ENCODE measurements around the gene CTDSPL2.

Gene CTDSPL2

DNA sequence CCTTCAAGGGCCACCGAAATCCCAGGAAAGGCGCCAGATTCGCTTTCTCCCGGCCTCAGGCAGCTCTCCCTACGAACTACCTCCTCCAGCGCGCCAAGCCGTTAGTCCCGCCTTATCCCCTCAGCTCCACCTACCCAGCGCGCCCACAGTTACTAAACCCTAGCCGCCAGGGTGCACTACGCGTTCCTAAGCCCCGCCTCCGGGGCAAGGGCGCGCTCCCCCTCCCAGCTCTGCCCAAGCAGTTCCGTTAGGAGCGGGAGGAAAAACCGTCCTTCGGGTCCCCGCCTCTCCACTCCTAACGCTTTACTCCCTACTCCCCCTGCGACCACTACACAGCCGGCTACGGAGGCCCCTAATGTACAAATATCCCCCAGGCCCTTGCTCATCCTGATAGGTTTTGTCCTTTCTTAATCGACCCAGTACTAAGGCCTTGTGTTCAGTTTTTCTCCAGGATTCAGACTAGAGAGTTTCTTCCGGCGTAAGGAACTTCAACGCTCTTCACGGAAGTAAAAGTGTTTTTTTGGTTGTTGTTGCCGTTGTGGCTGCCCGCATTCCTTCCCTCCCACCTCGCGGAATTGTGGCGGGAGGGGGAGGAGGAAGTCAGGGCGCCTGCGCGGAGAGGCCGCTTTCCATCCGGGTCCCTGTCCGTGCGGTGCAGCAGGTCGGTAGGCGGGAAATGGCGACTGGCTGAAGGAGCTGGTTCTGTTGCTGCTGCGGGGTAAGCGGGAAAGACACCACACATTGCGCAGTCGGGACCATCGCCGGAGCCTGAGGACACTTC, at the start of gene CTDSPL2:
CTDSPL2 (plus strand) TSS at position 655 of the 781 bp plus-strand sequence. CDS start 31,386 bp downstream, outside the sequence.
- H3K4me1 ChIP-seq (ENCODE audit: control insufficient read depth in 1 of 2, insufficient read depth in 2 of 2, low read length in 2 of 2), result peaks cover 14 to 24% of the 10 kb centered on the region in 2 donors
- H3K4me3 ChIP-seq (ENCODE audit: low read depth in 1 of 2, low read length in 2 of 2), result peak within 1 kb of the TSS; percentile 85 to 99
- H3K27me3 ChIP-seq (ENCODE audit: low read depth, low read length), result no peaks in the 10 kb centered on the region
- H3K36me3 ChIP-seq (ENCODE audit: control insufficient read depth in 1 of 2, insufficient read depth in 2 of 2, low read length in 2 of 2), result peaks cover 0 to 4% of the 10 kb centered on the region in 2 donors
- peak within 1 kb of the TSS; percentile 97 for H3K27ac ChIP-seq (ENCODE audit: low read length)
- no peaks in the 10 kb centered on the region for H3K9me3 ChIP-seq (ENCODE audit: control insufficient read depth in 1 of 2, low read length in 2 of 2)

DNA sequence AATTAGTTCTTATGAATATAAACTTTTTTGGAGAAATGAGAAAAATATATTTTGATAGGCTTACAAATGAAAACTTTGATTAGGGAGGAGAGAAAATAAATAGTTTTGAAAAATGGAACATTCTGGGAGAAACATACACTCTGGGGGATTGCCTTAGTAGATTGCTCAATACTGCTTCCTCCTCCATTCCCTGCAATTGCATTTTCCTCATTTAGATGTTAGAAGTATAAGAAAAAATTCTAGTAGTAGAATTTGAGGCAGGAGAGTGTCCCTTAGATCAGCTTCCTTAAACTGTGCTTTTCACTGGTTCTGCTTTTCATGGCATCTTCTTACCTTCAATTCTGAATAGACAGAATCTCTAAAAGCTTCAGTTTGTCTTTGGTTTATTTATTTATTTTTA, 46.2 kb upstream of the CTDSPL2 start:
- Histone ChIP-seq H3K4me1 (ENCODE audit: control insufficient read depth in 1 of 2, insufficient read depth in 2 of 2, low read length in 2 of 2) (no peaks in the 10 kb centered on the region), H3K27me3 (ENCODE audit: low read depth, low read length) (no peaks in the 10 kb centered on the region), H3K4me3 (ENCODE audit: low read depth in 1 of 2, low read length in 2 of 2) (no peak overlapping the region), H3K36me3 (ENCODE audit: control insufficient read depth in 1 of 2, insufficient read depth in 2 of 2, low read length in 2 of 2) (peaks cover 8 to 10% of the 10 kb centered on the region in 2 donors), H3K9me3 (ENCODE audit: control insufficient read depth in 1 of 2, low read length in 2 of 2) (no peaks in the 10 kb centered on the region), H3K27ac (ENCODE audit: low read length) (no peak overlapping the region)

DNA sequence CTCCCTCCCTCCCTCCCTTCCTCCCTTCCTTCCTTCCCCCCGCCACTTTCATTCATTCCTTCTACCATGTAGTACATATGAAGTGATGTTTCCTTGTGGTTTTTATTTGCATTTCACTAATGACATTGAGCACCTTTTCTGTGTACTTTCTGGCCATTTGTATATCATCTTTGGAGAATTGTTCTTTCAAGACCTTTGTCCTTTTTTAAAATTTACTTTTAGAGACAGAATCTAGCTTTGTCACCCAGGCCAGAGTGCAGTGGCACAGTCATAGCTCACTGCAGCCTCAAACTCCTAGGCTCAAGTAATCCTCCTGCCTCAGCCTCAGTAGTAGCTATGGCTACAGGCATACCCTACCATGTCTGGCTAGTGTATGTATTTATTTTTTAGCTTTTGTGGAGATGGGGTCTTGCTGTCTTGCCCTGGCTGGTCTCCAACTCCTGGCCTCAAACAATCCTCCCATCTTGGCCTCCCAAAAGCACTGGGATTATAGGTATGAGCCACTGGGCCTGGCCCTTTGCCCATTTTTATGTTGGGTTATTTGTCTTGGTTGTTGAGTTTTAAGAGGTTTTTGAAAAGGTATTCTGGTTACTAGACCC, 42.0 kb upstream of the CTDSPL2 start:
- Histone ChIP-seq H3K27me3 (ENCODE audit: low read depth, low read length) (no peaks in the 10 kb centered on the region), H3K4me1 (ENCODE audit: control insufficient read depth in 1 of 2, insufficient read depth in 2 of 2, low read length in 2 of 2) (no peaks in the 10 kb centered on the region), H3K27ac (ENCODE audit: low read length) (no peak overlapping the region), H3K36me3 (ENCODE audit: control insufficient read depth in 1 of 2, insufficient read depth in 2 of 2, low read length in 2 of 2) (peaks cover 0 to under 1% of the 10 kb centered on the region in 2 donors), H3K9me3 (ENCODE audit: control insufficient read depth in 1 of 2, low read length in 2 of 2) (no peaks in the 10 kb centered on the region), H3K4me3 (ENCODE audit: low read depth in 1 of 2, low read length in 2 of 2) (no peak overlapping the region)

DNA sequence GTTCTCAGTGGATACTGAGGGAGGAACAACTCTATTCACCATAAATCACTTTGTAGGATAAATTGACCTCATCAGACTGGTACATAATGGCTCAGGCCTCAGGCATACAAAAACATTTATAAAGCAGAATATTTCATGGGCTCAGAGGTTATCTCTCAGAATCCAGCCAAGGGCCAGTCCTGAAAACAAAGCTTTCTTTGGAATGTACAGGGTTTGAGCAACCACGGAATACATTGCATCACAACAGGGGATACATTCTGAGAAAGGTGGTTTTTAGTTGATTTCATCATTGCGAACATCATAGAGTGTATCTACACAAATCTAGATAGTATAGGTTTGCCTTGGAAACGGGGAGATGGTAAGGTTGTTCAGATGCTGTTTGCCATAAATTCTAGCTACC, 33.4 kb upstream of the CTDSPL2 start:
- H3K4me3 ChIP-seq (ENCODE audit: low read depth in 1 of 2, low read length in 2 of 2), result no peak overlapping the region
- H3K36me3 ChIP-seq (ENCODE audit: control insufficient read depth in 1 of 2, insufficient read depth in 2 of 2, low read length in 2 of 2), result no peaks in the 10 kb centered on the region
- H3K4me1 ChIP-seq (ENCODE audit: control insufficient read depth in 1 of 2, insufficient read depth in 2 of 2, low read length in 2 of 2), result no peaks in the 10 kb centered on the region
- no peak overlapping the region for H3K27ac ChIP-seq (ENCODE audit: low read length)
- H3K27me3 ChIP-seq (ENCODE audit: low read depth, low read length), result no peaks in the 10 kb centered on the region
- no peaks in the 10 kb centered on the region for H3K9me3 ChIP-seq (ENCODE audit: control insufficient read depth in 1 of 2, low read length in 2 of 2)

DNA sequence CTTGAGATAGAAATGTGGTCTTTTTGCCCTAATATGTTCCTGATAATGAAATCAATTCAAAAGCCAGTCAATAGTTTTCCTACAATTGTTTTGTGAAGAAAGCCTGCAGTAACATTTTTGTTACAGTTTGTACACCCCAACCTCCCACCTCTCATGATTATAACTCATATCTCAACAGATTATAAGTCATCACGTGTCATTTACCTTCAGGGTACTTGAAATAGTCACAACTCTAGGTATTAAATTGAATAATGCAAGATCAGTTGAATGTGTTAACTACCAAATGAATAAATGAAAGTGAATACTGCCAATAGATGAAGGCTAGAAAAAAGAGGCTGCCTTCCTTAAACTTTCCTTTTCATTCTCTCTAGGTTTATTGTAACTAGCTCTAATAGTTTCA, 32.9 kb upstream of the CTDSPL2 start:
- Histone ChIP-seq H3K4me3 (ENCODE audit: low read depth in 1 of 2, low read length in 2 of 2) (no peak overlapping the region), H3K36me3 (ENCODE audit: control insufficient read depth in 1 of 2, insufficient read depth in 2 of 2, low read length in 2 of 2) (no peaks in the 10 kb centered on the region), H3K27me3 (ENCODE audit: low read depth, low read length) (no peaks in the 10 kb centered on the region), H3K27ac (ENCODE audit: low read length) (no peak overlapping the region), H3K4me1 (ENCODE audit: control insufficient read depth in 1 of 2, insufficient read depth in 2 of 2, low read length in 2 of 2) (no peaks in the 10 kb centered on the region), H3K9me3 (ENCODE audit: control insufficient read depth in 1 of 2, low read length in 2 of 2) (no peaks in the 10 kb centered on the region)

DNA sequence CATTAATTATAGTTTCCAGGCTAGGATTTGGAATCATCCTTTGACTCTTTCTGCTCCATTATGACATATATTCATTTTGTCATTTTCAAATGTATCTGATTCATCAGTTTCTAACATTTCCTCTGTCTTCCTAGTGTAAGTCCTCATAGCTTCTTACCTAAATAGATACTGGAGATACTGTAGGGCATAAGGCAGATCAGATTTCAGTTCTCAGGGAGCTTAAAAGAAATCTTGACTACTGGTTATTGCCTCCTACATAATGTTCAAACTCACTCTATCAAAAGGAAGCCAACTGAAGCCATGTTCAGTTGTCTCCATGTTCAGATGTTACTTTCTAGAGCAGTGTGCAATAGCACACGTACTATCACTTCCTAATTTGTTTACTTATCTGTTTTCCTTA, 29.6 kb upstream of the CTDSPL2 start:
- Histone ChIP-seq H3K27ac (ENCODE audit: low read length) (no peak overlapping the region), H3K36me3 (ENCODE audit: control insufficient read depth in 1 of 2, insufficient read depth in 2 of 2, low read length in 2 of 2) (no peaks in the 10 kb centered on the region), H3K4me3 (ENCODE audit: low read depth in 1 of 2, low read length in 2 of 2) (no peak overlapping the region), H3K9me3 (ENCODE audit: control insufficient read depth in 1 of 2, low read length in 2 of 2) (no peaks in the 10 kb centered on the region), H3K4me1 (ENCODE audit: control insufficient read depth in 1 of 2, insufficient read depth in 2 of 2, low read length in 2 of 2) (no peaks in the 10 kb centered on the region), H3K27me3 (ENCODE audit: low read depth, low read length) (no peaks in the 10 kb centered on the region)

DNA sequence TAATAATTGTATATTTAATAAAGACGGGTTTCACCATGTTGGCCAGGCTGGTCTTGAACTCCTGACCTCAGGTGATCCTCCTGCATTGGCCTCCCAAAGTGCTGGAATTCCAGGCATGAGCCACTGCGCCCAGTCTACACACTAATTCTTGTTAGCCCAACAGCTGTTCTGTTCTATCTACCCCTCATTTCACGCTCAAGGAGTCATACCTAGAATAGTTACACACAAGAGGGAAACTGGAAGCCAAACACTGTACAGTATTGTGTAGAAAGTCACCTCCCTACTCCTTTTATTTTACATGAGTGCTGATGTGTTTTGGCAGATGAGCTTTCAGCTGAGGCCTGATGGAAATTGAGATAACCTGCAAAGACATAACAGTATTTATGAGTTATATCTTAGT, 13.4 kb upstream of the CTDSPL2 start:
- Histone ChIP-seq H3K4me1 (ENCODE audit: control insufficient read depth in 1 of 2, insufficient read depth in 2 of 2, low read length in 2 of 2) (no peaks in the 10 kb centered on the region), H3K27me3 (ENCODE audit: low read depth, low read length) (no peaks in the 10 kb centered on the region), H3K36me3 (ENCODE audit: control insufficient read depth in 1 of 2, insufficient read depth in 2 of 2, low read length in 2 of 2) (peaks cover 0 to 6% of the 10 kb centered on the region in 2 donors), H3K4me3 (ENCODE audit: low read depth in 1 of 2, low read length in 2 of 2) (no peak overlapping the region), H3K27ac (ENCODE audit: low read length) (no peak overlapping the region), H3K9me3 (ENCODE audit: control insufficient read depth in 1 of 2, low read length in 2 of 2) (no peaks in the 10 kb centered on the region)

DNA sequence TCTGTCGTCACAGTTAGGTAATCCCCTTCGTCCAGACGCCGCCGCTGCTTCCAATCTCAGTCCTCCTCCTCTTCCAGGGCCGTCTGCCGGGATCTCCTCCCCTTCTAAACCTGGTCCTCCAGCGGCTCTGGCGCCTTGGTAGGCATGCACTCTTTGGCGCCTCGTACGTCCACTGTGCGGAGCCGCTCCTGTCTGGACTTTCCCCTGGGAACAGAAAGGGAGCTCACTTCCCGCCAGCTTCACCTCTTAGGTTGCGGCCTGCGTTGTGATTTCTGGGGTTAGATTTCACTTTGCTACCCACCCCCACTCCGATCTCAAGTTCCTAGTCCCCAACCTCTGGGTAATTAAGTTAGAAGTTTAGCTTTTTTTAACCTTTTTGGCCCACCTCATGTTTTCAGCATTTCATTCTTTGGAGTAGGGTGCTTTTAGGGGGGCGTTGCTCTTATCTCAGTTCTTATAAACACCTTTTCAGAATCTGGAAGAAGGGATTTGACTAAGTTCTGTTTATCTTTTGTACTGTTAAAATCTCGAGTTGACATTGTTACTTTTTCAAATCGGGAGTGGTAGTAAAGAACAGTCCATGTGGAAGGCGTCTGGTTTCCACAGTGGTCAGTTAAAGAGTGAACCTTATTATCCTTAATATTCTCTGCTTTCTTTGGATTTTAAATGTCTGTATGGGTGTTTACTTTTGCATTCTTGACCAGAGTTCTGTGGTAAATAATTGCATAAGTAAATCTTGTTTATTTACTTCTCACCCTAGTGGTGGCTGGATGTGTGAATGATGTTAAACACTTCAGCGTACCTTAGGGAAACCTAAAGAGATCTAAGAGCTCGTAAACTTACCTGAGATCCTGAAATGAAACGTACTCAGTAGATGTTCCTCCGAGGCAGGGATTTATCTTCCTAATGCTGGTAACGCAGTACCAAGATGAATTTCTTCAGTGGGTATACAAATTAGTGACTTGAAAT, 611 bp downstream of the CTDSPL2 start:
- Histone ChIP-seq H3K27me3 (ENCODE audit: low read depth, low read length) (no peaks in the 10 kb centered on the region), H3K9me3 (ENCODE audit: control insufficient read depth in 1 of 2, low read length in 2 of 2) (no peaks in the 10 kb centered on the region)

DNA sequence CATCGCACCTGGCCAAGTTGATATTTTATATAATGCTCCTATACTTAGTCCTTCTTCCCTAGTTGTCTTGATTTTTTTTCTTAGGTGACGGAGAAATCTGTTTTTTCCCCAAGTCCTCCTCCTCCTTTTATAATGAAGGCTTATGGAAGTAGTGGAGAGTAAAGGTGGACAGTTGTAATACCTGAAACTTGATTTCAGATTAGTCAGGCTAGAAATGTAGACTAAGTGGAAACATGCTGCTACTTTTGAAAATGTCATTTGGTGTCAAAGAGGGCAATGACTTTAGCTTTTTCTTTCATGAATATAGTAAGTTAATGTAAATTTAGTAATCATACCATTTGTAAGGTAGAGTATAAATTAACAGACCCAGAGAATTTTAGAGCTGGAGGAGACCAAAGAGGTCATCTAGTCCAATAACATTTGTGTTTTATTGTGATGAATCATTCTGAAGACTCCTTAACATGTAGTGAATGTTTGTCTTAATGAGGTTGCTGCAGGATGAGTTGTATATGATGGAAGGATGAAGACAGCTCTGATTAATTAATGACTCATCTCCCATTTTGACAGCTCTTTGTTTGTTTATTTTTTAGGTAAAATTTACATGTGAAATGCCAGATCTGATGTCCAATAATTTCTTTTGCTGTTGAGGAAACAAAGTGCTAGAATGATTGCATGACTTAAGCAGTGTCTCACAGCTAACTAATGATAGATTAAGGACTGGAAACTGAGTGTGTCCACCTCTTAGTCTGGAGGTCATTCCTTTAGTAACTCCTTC, 8.7 kb downstream of the CTDSPL2 start:
- Histone ChIP-seq H3K4me3 (ENCODE audit: low read depth in 1 of 2, low read length in 2 of 2) (no peak overlapping the region), H3K27me3 (ENCODE audit: low read depth, low read length) (no peaks in the 10 kb centered on the region), H3K4me1 (ENCODE audit: control insufficient read depth in 1 of 2, insufficient read depth in 2 of 2, low read length in 2 of 2) (peaks cover 0 to 5% of the 10 kb centered on the region in 2 donors), H3K27ac (ENCODE audit: low read length) (no peak overlapping the region), H3K9me3 (ENCODE audit: control insufficient read depth in 1 of 2, low read length in 2 of 2) (no peaks in the 10 kb centered on the region), H3K36me3 (ENCODE audit: control insufficient read depth in 1 of 2, insufficient read depth in 2 of 2, low read length in 2 of 2) (no peaks in the 10 kb centered on the region)

More for the DNA sequence above, 611 bp downstream of the CTDSPL2 start:
- Histone ChIP-seq H3K27ac (ENCODE audit: low read length) (peak overlapping the region; percentile 97), H3K4me3 (ENCODE audit: low read depth in 1 of 2, low read length in 2 of 2) (peak overlapping the region; percentile 85 to 99), H3K36me3 (ENCODE audit: control insufficient read depth in 1 of 2, insufficient read depth in 2 of 2, low read length in 2 of 2) (peaks cover 0 to 4% of the 10 kb centered on the region in 2 donors), H3K4me1 (ENCODE audit: control insufficient read depth in 1 of 2, insufficient read depth in 2 of 2, low read length in 2 of 2) (peaks cover 14 to 24% of the 10 kb centered on the region in 2 donors)

DNA sequence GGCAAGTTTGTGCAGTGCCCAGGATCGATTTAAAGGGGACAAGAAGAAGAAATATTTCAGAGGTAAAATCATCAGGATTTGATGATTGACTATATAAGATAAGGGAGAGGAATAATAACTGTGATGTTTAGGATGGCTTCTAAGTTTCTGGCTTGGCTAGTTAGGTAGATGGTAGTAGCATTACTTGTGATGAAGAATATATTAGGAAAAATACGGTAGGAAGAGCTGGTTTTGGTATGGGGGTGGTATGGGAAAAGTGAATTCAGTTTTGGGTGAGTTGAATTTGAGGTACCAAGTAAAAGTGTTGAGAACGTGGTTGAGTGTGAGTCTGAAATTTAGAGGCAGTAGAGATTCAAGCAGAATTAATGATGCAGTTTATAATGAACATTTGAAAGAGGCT, 11.0 kb downstream of the CTDSPL2 start:
- H3K27ac ChIP-seq (ENCODE audit: low read length), result no peak overlapping the region
- H3K36me3 ChIP-seq (ENCODE audit: control insufficient read depth in 1 of 2, insufficient read depth in 2 of 2, low read length in 2 of 2), result no peaks in the 10 kb centered on the region
- no peaks in the 10 kb centered on the region for H3K27me3 ChIP-seq (ENCODE audit: low read depth, low read length)
- no peak overlapping the region for H3K4me3 ChIP-seq (ENCODE audit: low read depth in 1 of 2, low read length in 2 of 2)
- peaks cover 0 to 5% of the 10 kb centered on the region in 2 donors for H3K4me1 ChIP-seq (ENCODE audit: control insufficient read depth in 1 of 2, insufficient read depth in 2 of 2, low read length in 2 of 2)
- H3K9me3 ChIP-seq (ENCODE audit: control insufficient read depth in 1 of 2, low read length in 2 of 2), result no peaks in the 10 kb centered on the region

Measured in muscle layer of duodenum (tissue), 2 donors.